Spleen (tissue), 7 donors: Measurements from ENCODE around the gene ALDH3B1.

ENCODE experiments used
- CTCF ChIP-seq, 11 experiments: fragments of 200-600 bp in 7 of 11; fragments of 450-650 bp in 4 of 11; sonication (generic) in 4 of 11; IDR thresholded peaks in 8 of 11; conservative IDR thresholded peaks in 3 of 11; 1 replicate in 7 of 11; 2 replicates in 4 of 11; pipeline versions ENCODE4 v1.4.0 to v1.8.0; 2016 to 2021; ENCODE audit warnings: antibody characterized with exemption in 11 of 11, inconsistent platforms in 4 of 11, mild to moderate bottlenecking in 1 of 11
- POLR2A ChIP-seq, 3 donors: fragments of 450-650 bp; IDR thresholded peaks; one replicate each; pipeline ENCODE4 v1.5.1; 2017; ENCODE audit warnings: antibody characterized with exemption in 3 of 3, mild to moderate bottlenecking in 1 of 3
- POLR2AphosphoS5 ChIP-seq, 3 donors: sonication (generic); formaldehyde crosslinking; IDR thresholded peaks; one replicate each; pipeline ENCODE4 v1.5.1; 2017; ENCODE audit warnings: antibody characterized with exemption in 3 of 3
- donor health status: DM: no; HTN: no; CAD: no; lungs with moderate emphysema.
- donor health status: DM: no; HTN: no; CAD: no.
- donor health status: DM: no; HTN: no; CAD: no.

- TF ChIP-seq POLR2A (IDR thresholded peaks at IDR 0.05): no peak
- TF ChIP-seq POLR2AphosphoS5 (IDR thresholded peaks at IDR 0.05): no peak
- TF ChIP-seq CTCF (IDR thresholded peaks at IDR 0.05 in 8 of 11, conservative IDR thresholded peaks at IDR 0.05 in 3 of 11): no peak
Measured at GRCh38 chr11:68042219-68043028, 32.3 kb downstream of the ALDH3B1 start.
